Stomach (tissue), 9 donors: ENCODE data around the gene ARHGAP25. TPM values are rescaled to one million over a fixed set of nuclear protein-coding genes. Genes with fewer than 3 reads are reported as not detected.

ENCODE experiments used
- DNase-seq, 2 donors: peaks; one replicate each; pipeline versions ENCODE4 v3.0.0 to v3.0.0-alpha.2; 2013 to 2019
- H3K27ac ChIP-seq, 5 donors: fragments of 200-600 bp in 4 of 5; sonication (generic) in 4 of 5; one replicate each; pipeline ENCODE4 v1.5.1; 2013 to 2019; ENCODE audit warnings: mild to moderate bottlenecking in 1 of 5, moderate library complexity in 1 of 5
- H3K27me3 ChIP-seq, 3 donors: fragments of 200-600 bp; sonication (generic); one replicate each; pipeline ENCODE4 v1.5.1; 2017 to 2019; ENCODE audit warnings: mixed run types in 1 of 3
- H3K36me3 ChIP-seq, 4 donors: fragments of 200-600 bp; sonication (generic); 1 replicate in 3 of 4; 2 replicates in 1 of 4; pipeline ENCODE4 v1.5.1; 2016 to 2019
- H3K4me1 ChIP-seq, 4 donors: fragments of 200-600 bp; sonication (generic); one replicate each; pipeline ENCODE4 v1.5.1; 2016 to 2019
- H3K4me3 ChIP-seq, 4 donors: fragments of 200-600 bp; sonication (generic) in 3 of 4; one replicate each; pipeline ENCODE4 v1.5.1; 2016 to 2019; ENCODE audit warnings: mild to moderate bottlenecking in 1 of 4
- H3K9me3 ChIP-seq, 4 donors: fragments of 200-600 bp; sonication (generic); one replicate each; pipeline ENCODE4 v1.5.1; 2016 to 2019
- EP300 ChIP-seq: sonication (generic); formaldehyde crosslinking; IDR thresholded peaks from one replicate; pipeline ENCODE4 v1.6.1; 2017; ENCODE audit warnings: antibody characterized with exemption
- POLR2A ChIP-seq, 4 donors: fragments of 450-650 bp; IDR thresholded peaks; one replicate each; pipeline ENCODE4 v1.6.1; 2016; ENCODE audit warnings: antibody characterized with exemption in 4 of 4, control low read depth in 2 of 4, mild to moderate bottlenecking in 1 of 4, moderate library complexity in 1 of 4
- POLR2AphosphoS5 ChIP-seq, 3 donors: sonication (generic); formaldehyde crosslinking; IDR thresholded peaks; one replicate each; pipeline ENCODE4 v1.6.1; 2016; ENCODE audit warnings: antibody characterized with exemption in 3 of 3
- WGBS, 5 donors: extraction: QIAGEN DNeasy Blood & Tissue Kit in 3 of 5; methylation state at CpG; one replicate each; pipeline versions ENCODE4 v1.1.5 to v1.1.7; 2013 to 2018; 5-methylcytosine and 5-hydroxymethylcytosine counted together
- intact Hi-C: fragments of 100-400 bp; cut with DNase I; formaldehyde crosslinking; loops from one replicate; pipeline ENCODE4 v1.15.1; 2023; ENCODE audit warnings: low total_unique reads
- polyA plus RNA-seq, 3 donors: library from polyadenylated mRNA; stranded (reverse); fragments of 200-250 nt; gene quantifications; one replicate each; pipeline ENCODE4 v1.2.3, GENCODE V29; 2013
- total RNA-seq, 5 donors: library from RNA; depleted of rRNA; stranded (reverse); fragments of >200 nt; gene quantifications; one replicate each; pipeline versions ENCODE4 v1.1.0 to v1.2.3, GENCODE V29; 2014 to 2016
- TF ChIP-seq, protein P1 (sequence below), 7 experiments: fragments of 450-650 bp in 4 of 7; fragments of 200-600 bp in 3 of 7; sonication (generic) in 3 of 7; IDR thresholded peaks; one replicate each; pipeline ENCODE4 v1.5.1; 2016 to 2019; ENCODE audit warnings: antibody characterized with exemption in 7 of 7, control low read depth in 2 of 7, mild to moderate bottlenecking in 1 of 7
- donor health status: healthy with polysubstance abuse.
- donor health status: Bipolar disorder and iron deficiency.
- donor health status: healthy.

Gene ARHGAP25
- total and polyA plus RNA-seq, 8 donors: 0.29 to 17.1 (median 4.0) TPM; not detected in 1

DNA sequence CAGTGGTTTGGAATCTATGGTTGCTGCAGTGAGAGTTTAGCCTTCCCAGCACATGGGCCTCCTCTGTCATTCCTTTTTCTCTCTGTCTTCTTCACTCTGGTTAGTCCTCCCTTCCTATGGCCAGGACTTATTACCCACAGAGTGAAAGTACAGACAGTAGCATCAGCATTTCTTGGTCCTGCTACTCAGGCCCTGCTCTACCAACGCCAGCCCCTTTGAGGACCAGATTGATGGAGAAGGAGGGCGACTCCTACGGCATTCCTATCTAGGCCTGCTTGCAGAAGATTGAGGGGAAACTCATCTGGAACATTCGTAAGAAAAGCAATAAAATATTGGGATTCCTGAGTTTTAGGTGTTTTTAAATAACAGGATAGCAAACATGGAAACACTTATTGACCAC lies 93.1 kb downstream of the ARHGAP25 start:
- Histone ChIP-seq H3K27me3 (no peaks in the 10 kb centered on the region), H3K27ac (peak overlapping the region in 1 of 5 donors; percentile 83), H3K4me3 (no peak overlapping the region), H3K4me1 (peaks cover 37 to 50% (median 41%) of the 10 kb centered on the region in 4 donors), H3K9me3 (no peaks in the 10 kb centered on the region), H3K36me3 (peaks cover 0 to 21% (median 12%) of the 10 kb centered on the region in 4 donors)
- 75 to 100% (median 95%) methylated on average over 4 of the region's 4 CpGs for WGBS, 5 donors
- no peak for DNase-seq
- intact Hi-C loops: no loop called here
- TF ChIP-seq EP300 (no peak), POLR2A (IDR thresholded peaks at IDR 0.05) (no peak), POLR2AphosphoS5 (IDR thresholded peaks at IDR 0.05) (no peak)
- TF ChIP-seq, protein P1, sequence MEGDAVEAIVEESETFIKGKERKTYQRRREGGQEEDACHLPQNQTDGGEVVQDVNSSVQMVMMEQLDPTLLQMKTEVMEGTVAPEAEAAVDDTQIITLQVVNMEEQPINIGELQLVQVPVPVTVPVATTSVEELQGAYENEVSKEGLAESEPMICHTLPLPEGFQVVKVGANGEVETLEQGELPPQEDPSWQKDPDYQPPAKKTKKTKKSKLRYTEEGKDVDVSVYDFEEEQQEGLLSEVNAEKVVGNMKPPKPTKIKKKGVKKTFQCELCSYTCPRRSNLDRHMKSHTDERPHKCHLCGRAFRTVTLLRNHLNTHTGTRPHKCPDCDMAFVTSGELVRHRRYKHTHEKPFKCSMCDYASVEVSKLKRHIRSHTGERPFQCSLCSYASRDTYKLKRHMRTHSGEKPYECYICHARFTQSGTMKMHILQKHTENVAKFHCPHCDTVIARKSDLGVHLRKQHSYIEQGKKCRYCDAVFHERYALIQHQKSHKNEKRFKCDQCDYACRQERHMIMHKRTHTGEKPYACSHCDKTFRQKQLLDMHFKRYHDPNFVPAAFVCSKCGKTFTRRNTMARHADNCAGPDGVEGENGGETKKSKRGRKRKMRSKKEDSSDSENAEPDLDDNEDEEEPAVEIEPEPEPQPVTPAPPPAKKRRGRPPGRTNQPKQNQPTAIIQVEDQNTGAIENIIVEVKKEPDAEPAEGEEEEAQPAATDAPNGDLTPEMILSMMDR (IDR thresholded peaks at IDR 0.05): no peak

DNA sequence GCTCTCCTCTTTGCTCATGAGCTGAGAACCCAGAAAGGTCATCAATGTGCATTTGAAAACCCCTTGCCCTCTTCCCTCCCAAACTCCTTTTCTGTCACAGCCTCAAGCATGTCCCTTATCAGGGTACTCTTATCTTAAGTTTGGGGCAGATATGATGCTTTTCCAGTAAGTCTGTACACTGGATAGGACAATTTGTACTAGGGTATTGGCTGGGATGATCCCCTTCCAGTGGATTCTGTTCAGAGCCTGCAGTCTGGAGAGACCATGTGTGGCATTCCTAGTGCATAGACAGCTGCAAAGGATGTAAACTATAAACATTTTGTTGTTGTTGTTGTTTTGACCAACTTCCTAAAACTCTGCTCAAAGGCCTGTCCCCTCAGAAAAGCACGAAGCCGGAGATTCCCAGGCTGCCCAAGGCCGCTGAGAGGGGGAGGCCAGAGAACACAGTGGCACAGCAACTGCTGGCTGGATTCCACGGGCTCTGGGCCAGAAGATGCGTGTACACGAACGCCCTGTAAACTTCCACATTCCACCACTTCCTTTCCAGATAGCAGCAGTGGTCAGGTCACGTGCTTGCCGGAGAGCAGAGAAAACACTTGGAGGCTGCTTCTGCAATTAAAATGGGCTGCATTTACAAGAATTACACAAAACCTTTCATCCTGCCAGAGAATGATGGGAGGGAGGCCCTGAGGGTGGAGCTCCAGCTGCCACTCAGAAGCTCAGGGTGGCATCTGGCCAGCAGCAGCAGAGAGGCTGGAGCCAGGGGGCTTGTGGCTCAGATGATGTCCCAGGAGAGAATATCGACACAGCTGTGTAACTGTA lies 94.5 kb downstream of the ARHGAP25 start:
- WGBS, 5 donors: 2 to 4% (median 4%) methylated on average over 6 to 10 of the region's 10 CpGs

DNA sequence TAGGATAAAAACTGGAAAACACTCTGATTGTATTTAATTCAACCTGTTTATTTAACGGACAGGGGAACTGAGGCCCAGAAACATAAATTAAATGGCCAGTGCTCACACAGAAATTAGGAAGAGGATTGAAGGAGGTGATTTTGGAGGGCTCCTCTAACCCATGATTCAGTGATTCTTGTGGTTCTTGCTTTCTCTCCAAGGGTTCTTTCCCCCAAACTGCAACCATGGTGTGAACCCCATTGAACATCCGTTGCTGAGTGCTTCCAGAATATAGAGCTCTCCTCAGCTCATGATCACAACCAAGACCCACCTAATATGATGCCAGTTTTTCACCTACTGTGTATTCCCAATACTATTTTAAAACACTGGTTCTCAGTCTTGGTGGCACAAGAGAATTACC lies 95.1 kb downstream of the ARHGAP25 start:
- Histone ChIP-seq H3K27ac (peak overlapping the region; percentile 68 to 83 (median 77)), H3K4me3 (no peak overlapping the region), H3K36me3 (peaks cover 0 to 5% (median 0%) of the 10 kb centered on the region in 4 donors), H3K9me3 (no peaks in the 10 kb centered on the region), H3K4me1 (peaks cover 37 to 56% (median 42%) of the 10 kb centered on the region in 4 donors), H3K27me3 (no peaks in the 10 kb centered on the region)
- TF ChIP-seq, protein P1 (IDR thresholded peaks at IDR 0.05): no peak
- TF ChIP-seq POLR2A (IDR thresholded peaks at IDR 0.05) (no peak), POLR2AphosphoS5 (IDR thresholded peaks at IDR 0.05) (no peak), EP300 (no peak)
- intact Hi-C loops: no loop called here
- no peak for DNase-seq
- WGBS, 5 donors: 41 to 59% (median 56%) methylated on average over 2 of the region's 2 CpGs

More for the DNA sequence above, 94.5 kb downstream of the ARHGAP25 start:
- Histone ChIP-seq H3K4me3 (peak overlapping the region in 1 of 4 donors; percentile 18), H3K27ac (peak overlapping the region; percentile 68 to 83 (median 77)), H3K9me3 (no peaks in the 10 kb centered on the region), H3K4me1 (peaks cover 37 to 56% (median 42%) of the 10 kb centered on the region in 4 donors), H3K36me3 (peaks cover 0 to 7% (median under 1%) of the 10 kb centered on the region in 4 donors), H3K27me3 (no peaks in the 10 kb centered on the region)
- DNase-seq: peak; percentile 94 to 96
- TF ChIP-seq, protein P1 (IDR thresholded peaks at IDR 0.05): no peak
- TF ChIP-seq POLR2A (IDR thresholded peaks at IDR 0.05): no peak
- TF ChIP-seq EP300: no peak
- peak; percentile 88 to 97 (median 90) for TF ChIP-seq POLR2AphosphoS5 (IDR thresholded peaks at IDR 0.05)
- intact Hi-C loops: no loop called here

DNA sequence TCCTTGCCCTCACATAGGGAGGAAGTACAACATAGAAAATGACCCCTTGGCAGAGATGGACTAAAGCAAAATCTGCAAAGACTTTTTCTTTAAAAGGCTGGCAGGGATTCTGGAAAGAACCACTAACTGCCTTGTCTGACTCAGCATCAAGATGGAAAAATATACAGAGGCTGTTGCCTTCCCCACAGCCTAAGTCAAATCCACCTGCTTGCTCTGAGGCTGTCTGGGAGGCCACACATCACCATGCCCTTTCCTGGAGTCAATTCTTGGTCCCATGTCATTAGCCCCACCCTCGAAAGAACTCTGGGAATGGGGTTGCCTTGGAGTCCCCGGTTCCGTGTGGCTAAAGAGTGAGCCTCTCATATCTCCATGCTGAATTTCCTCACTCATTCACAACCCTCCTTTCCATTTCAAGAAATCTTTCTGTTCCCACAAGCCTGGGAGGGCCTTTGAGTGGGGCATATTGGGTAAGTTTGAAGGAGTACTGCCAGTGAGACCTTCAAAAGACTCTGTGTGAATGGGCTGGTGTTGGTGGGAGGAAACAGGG lies 97.1 kb downstream of the ARHGAP25 start:
- peaks cover 37 to 63% (median 42%) of the 10 kb centered on the region in 4 donors for H3K4me1 ChIP-seq
- TF ChIP-seq POLR2AphosphoS5 (IDR thresholded peaks at IDR 0.05) (no peak), EP300 (no peak), POLR2A (IDR thresholded peaks at IDR 0.05) (no peak)
- intact Hi-C loops: no loop called here
- peak overlapping the region; percentile 65 to 83 (median 79) for H3K27ac ChIP-seq
- H3K9me3 ChIP-seq: no peaks in the 10 kb centered on the region
- WGBS, 5 donors: 66 to 83% (median 77%) methylated on average over 3 of the region's 3 CpGs
- peak in 1 of 2 donors; percentile 26 for DNase-seq
- H3K36me3 ChIP-seq: no peaks in the 10 kb centered on the region
- no peaks in the 10 kb centered on the region for H3K27me3 ChIP-seq
- no peak overlapping the region for H3K4me3 ChIP-seq
